Measurements from ENCODE around the gene WFS1.

The WFS1 gene

GRCh38 chr4:6230827-6231662 lies 38.6 kb upstream of the WFS1 start:
- in situ Hi-C loops (cut with MboI; ENCODE audit: low sequenced_read_pairs, unreplicated experiment) = no loop called here
- DNase-seq (ENCODE audit: low spot score) = no peak
- TF ChIP-seq CTCF (IDR thresholded peaks at IDR 0.05; ENCODE audit: borderline replicate concordance, control extremely low read depth, extremely low read depth, insufficient read depth, missing control alignments) = no peak

- in situ Hi-C loops (cut with MboI; ENCODE audit: low sequenced_read_pairs, unreplicated experiment) = no loop called here
- DNase-seq (ENCODE audit: low spot score) = no peak
- TF ChIP-seq CTCF (IDR thresholded peaks at IDR 0.05; ENCODE audit: borderline replicate concordance, control extremely low read depth, extremely low read depth, insufficient read depth, missing control alignments) = no peak
Measured at GRCh38 chr4:6231663-6232165, 37.9 kb upstream of the WFS1 start.

GRCh38 chr4:6232836-6233785 lies 36.5 kb upstream of the WFS1 start:
- in situ Hi-C loops (cut with MboI; ENCODE audit: low sequenced_read_pairs, unreplicated experiment) = no loop called here
- DNase-seq (ENCODE audit: low spot score) = no peak
- no peak for TF ChIP-seq CTCF (IDR thresholded peaks at IDR 0.05; ENCODE audit: borderline replicate concordance, control extremely low read depth, extremely low read depth, insufficient read depth, missing control alignments)

GRCh38 chr4:6233929-6234328 lies 35.7 kb upstream of the WFS1 start:
- TF ChIP-seq CTCF (IDR thresholded peaks at IDR 0.05; ENCODE audit: borderline replicate concordance, control extremely low read depth, extremely low read depth, insufficient read depth, missing control alignments) = no peak
- no peak for DNase-seq (ENCODE audit: low spot score)
- in situ Hi-C loops (cut with MboI; ENCODE audit: low sequenced_read_pairs, unreplicated experiment) = no loop called here

GRCh38 chr4:6235012-6235411 lies 34.6 kb upstream of the WFS1 start:
- no peak for DNase-seq (ENCODE audit: low spot score)
- TF ChIP-seq CTCF (IDR thresholded peaks at IDR 0.05; ENCODE audit: borderline replicate concordance, control extremely low read depth, extremely low read depth, insufficient read depth, missing control alignments) = no peak
- in situ Hi-C loops (cut with MboI; ENCODE audit: low sequenced_read_pairs, unreplicated experiment) = no loop called here

- no peak for TF ChIP-seq CTCF (IDR thresholded peaks at IDR 0.05; ENCODE audit: borderline replicate concordance, control extremely low read depth, extremely low read depth, insufficient read depth, missing control alignments)
- in situ Hi-C loops (cut with MboI; ENCODE audit: low sequenced_read_pairs, unreplicated experiment) = no loop called here
Measured at GRCh38 chr4:6235901-6236640, 33.6 kb upstream of the WFS1 start.

More at GRCh38 chr4:6235901-6236640, 33.6 kb upstream of the WFS1 start:
- DNase-seq (ENCODE audit: low spot score) = no peak

Data from GM13976 (cell line).